Neural progenitor cell (in vitro differentiated cells): ENCODE data around the gene MAPK7. TPM values are rescaled to one million over a fixed set of nuclear protein-coding genes. Genes with fewer than 3 reads are reported as not detected.
A peak's percentile ranks its signal among the peaks of the same experiment; 100 is the strongest.

ENCODE experiments used
- DNase-seq: peaks from one replicate; pipeline ENCODE4 v3.0.0-alpha.2; 2016; ENCODE audit warnings: low spot score
- H2AFZ ChIP-seq: fragments of 200-600 bp; sonication (generic); replicated peaks from 2 replicates; pipeline ENCODE4 v1.6.1; 2016; ENCODE audit warnings: antibody characterized with exemption
- H3F3A ChIP-seq: fragments of 200-600 bp; sonication (generic); 2 replicates; pipeline ENCODE4 v1.6.1; 2016; ENCODE audit warnings: antibody characterized with exemption, low read depth
- H3K27ac ChIP-seq: fragments of 200-600 bp; sonication (generic); 2 replicates; pipeline ENCODE4 v1.5.1; 2016; ENCODE audit warnings: mild to moderate bottlenecking
- H3K27me3 ChIP-seq: fragments of 200-600 bp; sonication (generic); 2 replicates; pipeline ENCODE4 v1.6.1; 2016; ENCODE audit warnings: mild to moderate bottlenecking, moderate library complexity
- H3K36me3 ChIP-seq: fragments of 200-600 bp; sonication (generic); 2 replicates; pipeline ENCODE4 v1.5.1; 2016
- H3K4me1 ChIP-seq: fragments of 200-600 bp; sonication (generic); 2 replicates; pipeline ENCODE4 v1.6.1; 2016; ENCODE audit warnings: mixed run types
- H3K4me2 ChIP-seq: fragments of 200-600 bp; sonication (generic); 2 replicates; pipeline ENCODE4 v1.6.1; 2016
- H3K4me3 ChIP-seq: fragments of 200-600 bp; sonication (generic); 2 replicates; pipeline ENCODE4 v1.5.1; 2016
- H3K79me2 ChIP-seq: fragments of 200-600 bp; sonication (generic); 2 replicates; pipeline ENCODE4 v1.6.1; 2016; ENCODE audit warnings: low read depth
- H3K9ac ChIP-seq: fragments of 200-600 bp; sonication (generic); 2 replicates; pipeline ENCODE4 v1.6.1; 2016
- H3K9me3 ChIP-seq: fragments of 200-600 bp; sonication (generic); 2 replicates; pipeline ENCODE4 v1.5.1; 2016; ENCODE audit warnings: low read depth
- H4K20me1 ChIP-seq: fragments of 200-600 bp; sonication (generic); 2 replicates; pipeline ENCODE4 v1.6.1; 2016; ENCODE audit warnings: low read depth
- H3K27ac Mint-ChIP-seq: 3 replicates; pipeline ENCODE4 v1.8.0; 2021; ENCODE audit warnings: mixed read lengths
- H3K27me3 Mint-ChIP-seq: 2 replicates; pipeline ENCODE4 v1.8.0; 2022; ENCODE audit warnings: low read depth, mild to moderate bottlenecking, inconsistent platforms, moderate library complexity, mixed read lengths; ENCODE audit not compliant: insufficient read depth
- H3K36me3 Mint-ChIP-seq: 3 replicates; pipeline ENCODE4 v1.8.0; 2021; ENCODE audit warnings: mixed read lengths
- H3K4me1 Mint-ChIP-seq: 3 replicates; pipeline ENCODE4 v1.8.0; 2021; ENCODE audit warnings: mixed read lengths
- H3K4me3 Mint-ChIP-seq: 3 replicates; pipeline ENCODE4 v1.8.0; 2021; ENCODE audit warnings: mild to moderate bottlenecking, moderate library complexity, mixed read lengths
- H3K9me3 Mint-ChIP-seq: 3 replicates; pipeline ENCODE4 v1.8.0; 2020; ENCODE audit warnings: mixed read lengths
- EZH2 ChIP-seq: fragments of 200-600 bp; sonication (generic); IDR thresholded peaks from 2 replicates; pipeline ENCODE4 v1.6.1; 2017; ENCODE audit warnings: antibody characterized with exemption, mild to moderate bottlenecking, moderate library complexity
- EZH2phosphoT487 ChIP-seq: fragments of 200-600 bp; sonication (generic); IDR thresholded peaks from 2 replicates; pipeline ENCODE4 v1.6.1; 2017; ENCODE audit warnings: antibody characterized with exemption
- total RNA-seq: library from RNA; depleted of rRNA; stranded (reverse); fragments of >200 nt; gene quantifications from 2 replicates; pipeline ENCODE4 v1.2.3, GENCODE V29; 2015; ENCODE audit warnings: low replicate concordance
- TF ChIP-seq, protein P1 (sequence below): fragments of 200-600 bp; sonication (generic); IDR thresholded peaks from 2 replicates; pipeline ENCODE4 v1.5.1; 2017; ENCODE audit warnings: antibody characterized with exemption, mild to moderate bottlenecking

MAPK7 gene
- total RNA-seq, 1 donor from 2014 or later = 12.2 TPM

- H3K4me3 Mint-ChIP-seq = no peak overlapping the region
- peak overlapping the region; percentile 64 for H3K27ac Mint-ChIP-seq
- no peak for DNase-seq
- H3K9ac ChIP-seq = no peak overlapping the region
- no peaks in the 10 kb centered on the region for H3K9me3 ChIP-seq
- H3K9me3 Mint-ChIP-seq = peaks cover 2% of the 10 kb centered on the region
- H3K36me3 Mint-ChIP-seq = peaks cover 5% of the 10 kb centered on the region
- H3K27me3 ChIP-seq = no peaks in the 10 kb centered on the region
- H3F3A ChIP-seq = peaks cover 7% of the 10 kb centered on the region
- H3K4me2 ChIP-seq = no peak overlapping the region
- H4K20me1 ChIP-seq = peaks cover 2% of the 10 kb centered on the region
- H3K4me1 Mint-ChIP-seq = peaks cover 29% of the 10 kb centered on the region
- no peak overlapping the region for H2AFZ ChIP-seq
- H3K27me3 Mint-ChIP-seq = peaks cover 3% of the 10 kb centered on the region
- H3K27ac ChIP-seq = no peak overlapping the region
- TF ChIP-seq EZH2 = no peak
- no peak overlapping the region for H3K4me3 ChIP-seq
- no peaks in the 10 kb centered on the region for H3K79me2 ChIP-seq
- peaks cover 6% of the 10 kb centered on the region for H3K4me1 ChIP-seq
- no peaks in the 10 kb centered on the region for H3K36me3 ChIP-seq
Measured at GRCh38 chr17:19341211-19341631, 37.1 kb upstream of the MAPK7 start.

- peak overlapping the region; percentile 64 for H3K27ac Mint-ChIP-seq
Measured at GRCh38 chr17:19341641-19342610, 36.4 kb upstream of the MAPK7 start.

DNA sequence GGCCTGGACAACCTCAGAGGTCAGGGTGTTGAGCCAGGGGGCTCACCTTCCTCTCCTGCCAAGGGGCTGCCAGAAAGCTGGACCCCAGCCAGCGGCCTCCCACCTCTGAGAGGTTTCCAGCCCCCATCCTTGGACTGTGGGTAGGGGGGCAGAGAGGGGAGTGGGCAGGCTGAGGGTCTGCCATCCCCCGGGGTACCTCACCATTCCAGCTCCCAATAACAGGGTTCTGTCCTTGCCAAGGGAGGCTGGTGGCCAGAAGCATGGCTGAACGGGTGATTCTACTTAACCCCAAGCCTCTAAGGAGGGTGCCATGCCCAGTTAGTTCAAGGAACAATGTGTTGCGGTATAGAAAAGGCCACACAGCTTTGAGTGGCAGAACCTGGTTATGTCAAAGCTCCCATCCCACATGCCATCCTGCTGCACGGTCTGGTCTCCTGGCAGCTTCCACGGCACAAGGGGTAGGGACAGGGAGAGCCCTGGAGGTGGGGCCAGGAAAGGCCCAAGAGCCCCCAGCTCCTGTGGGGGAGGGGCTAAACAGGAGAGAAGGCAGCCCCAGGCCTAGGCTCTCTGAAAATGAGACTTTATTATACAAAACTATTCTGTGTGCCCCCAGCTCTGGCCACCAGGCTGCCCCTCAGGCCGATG is 35.6 kb upstream of the MAPK7 start:
- Histone ChIP-seq H3K4me1 (peaks cover 6% of the 10 kb centered on the region), H4K20me1 (no peaks in the 10 kb centered on the region), H3K9me3 (no peaks in the 10 kb centered on the region), H3K36me3 (no peaks in the 10 kb centered on the region), H2AFZ (no peak overlapping the region), H3K27ac (no peak overlapping the region), H3K27me3 (no peaks in the 10 kb centered on the region), H3F3A (peaks cover 4% of the 10 kb centered on the region), H3K79me2 (no peaks in the 10 kb centered on the region), H3K9ac (no peak overlapping the region), H3K4me3 (no peak overlapping the region), H3K4me2 (no peak overlapping the region)
- H3K9me3 Mint-ChIP-seq = no peaks in the 10 kb centered on the region
- H3K36me3 Mint-ChIP-seq = peaks cover 5% of the 10 kb centered on the region
- peaks cover 30% of the 10 kb centered on the region for H3K4me1 Mint-ChIP-seq
- no peak for DNase-seq
- H3K4me3 Mint-ChIP-seq = no peak overlapping the region
- H3K27ac Mint-ChIP-seq = no peak overlapping the region
- TF ChIP-seq, protein P1, sequence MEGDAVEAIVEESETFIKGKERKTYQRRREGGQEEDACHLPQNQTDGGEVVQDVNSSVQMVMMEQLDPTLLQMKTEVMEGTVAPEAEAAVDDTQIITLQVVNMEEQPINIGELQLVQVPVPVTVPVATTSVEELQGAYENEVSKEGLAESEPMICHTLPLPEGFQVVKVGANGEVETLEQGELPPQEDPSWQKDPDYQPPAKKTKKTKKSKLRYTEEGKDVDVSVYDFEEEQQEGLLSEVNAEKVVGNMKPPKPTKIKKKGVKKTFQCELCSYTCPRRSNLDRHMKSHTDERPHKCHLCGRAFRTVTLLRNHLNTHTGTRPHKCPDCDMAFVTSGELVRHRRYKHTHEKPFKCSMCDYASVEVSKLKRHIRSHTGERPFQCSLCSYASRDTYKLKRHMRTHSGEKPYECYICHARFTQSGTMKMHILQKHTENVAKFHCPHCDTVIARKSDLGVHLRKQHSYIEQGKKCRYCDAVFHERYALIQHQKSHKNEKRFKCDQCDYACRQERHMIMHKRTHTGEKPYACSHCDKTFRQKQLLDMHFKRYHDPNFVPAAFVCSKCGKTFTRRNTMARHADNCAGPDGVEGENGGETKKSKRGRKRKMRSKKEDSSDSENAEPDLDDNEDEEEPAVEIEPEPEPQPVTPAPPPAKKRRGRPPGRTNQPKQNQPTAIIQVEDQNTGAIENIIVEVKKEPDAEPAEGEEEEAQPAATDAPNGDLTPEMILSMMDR = no peak
- no peak for TF ChIP-seq EZH2
- TF ChIP-seq EZH2phosphoT487 = no peak
- peaks cover 3% of the 10 kb centered on the region for H3K27me3 Mint-ChIP-seq

More at GRCh38 chr17:19341641-19342610, 36.4 kb upstream of the MAPK7 start:
- H3K9ac ChIP-seq = no peak overlapping the region
- H3K27me3 ChIP-seq = no peaks in the 10 kb centered on the region
- Mint-ChIP-seq H3K4me3 (no peak overlapping the region), H3K27me3 (peaks cover 3% of the 10 kb centered on the region), H3K9me3 (peaks cover 2% of the 10 kb centered on the region), H3K36me3 (peaks cover 5% of the 10 kb centered on the region), H3K4me1 (peaks cover 32% of the 10 kb centered on the region)
- H3K4me3 ChIP-seq = no peak overlapping the region
- DNase-seq = no peak
- H3K4me1 ChIP-seq = peaks cover 6% of the 10 kb centered on the region
- peaks cover 7% of the 10 kb centered on the region for H3F3A ChIP-seq
- H4K20me1 ChIP-seq = no peaks in the 10 kb centered on the region
- no peaks in the 10 kb centered on the region for H3K9me3 ChIP-seq
- no peak overlapping the region for H2AFZ ChIP-seq
- H3K79me2 ChIP-seq = no peaks in the 10 kb centered on the region
- H3K4me2 ChIP-seq = no peak overlapping the region
- TF ChIP-seq, protein P1 = no peak
- TF ChIP-seq EZH2phosphoT487 = no peak
- TF ChIP-seq EZH2 = no peak
- no peak overlapping the region for H3K27ac ChIP-seq
- H3K36me3 ChIP-seq = no peaks in the 10 kb centered on the region
